Measurements from ENCODE around the gene EPHB1. TPM values are rescaled to one million over a fixed set of nuclear protein-coding genes. Genes with fewer than 3 reads are reported as not detected.

EPHB1 gene
- total RNA-seq, 4 donors from 2014 or later = 2.6 to 5.3 (median 3.1) TPM; not detected in 1

GRCh38 chr3:135249186-135249585, 454.1 kb downstream of the EPHB1 start:
- no peak overlapping the region for H3K27ac ChIP-seq
- no peaks in the 10 kb centered on the region for H3K36me3 ChIP-seq
- intact Hi-C loops (cut with DNase I; ENCODE audit: low total_unique reads) = no loop called here
- H3K9me3 ChIP-seq = no peaks in the 10 kb centered on the region
- no peaks in the 10 kb centered on the region for H3K27me3 ChIP-seq
- no peak overlapping the region for H3K4me3 ChIP-seq
- DNase-seq = no peak
- no peaks in the 10 kb centered on the region for H3K4me1 ChIP-seq
- TF ChIP-seq POLR2A (IDR thresholded peaks at IDR 0.05) (no peak), CTCF (IDR thresholded peaks at IDR 0.05) (no peak)

- no peak overlapping the region for H3K4me3 ChIP-seq
- no peak overlapping the region for H3K27ac ChIP-seq
- no peaks in the 10 kb centered on the region for H3K9me3 ChIP-seq
- no peak for DNase-seq
- no peaks in the 10 kb centered on the region for H3K27me3 ChIP-seq
- TF ChIP-seq CTCF (IDR thresholded peaks at IDR 0.05) (no peak), POLR2A (IDR thresholded peaks at IDR 0.05) (no peak)
- no peaks in the 10 kb centered on the region for H3K4me1 ChIP-seq
- intact Hi-C loops (cut with DNase I; ENCODE audit: low total_unique reads) = no loop called here
- no peaks in the 10 kb centered on the region for H3K36me3 ChIP-seq
Measured at GRCh38 chr3:135258916-135259315, 463.9 kb downstream of the EPHB1 start.

GRCh38 chr3:135260025-135260424, 465.0 kb downstream of the EPHB1 start:
- Histone ChIP-seq H3K4me3 (no peak overlapping the region), H3K27me3 (no peaks in the 10 kb centered on the region), H3K36me3 (no peaks in the 10 kb centered on the region), H3K27ac (no peak overlapping the region), H3K4me1 (no peaks in the 10 kb centered on the region), H3K9me3 (no peaks in the 10 kb centered on the region)
- intact Hi-C loops (cut with DNase I; ENCODE audit: low total_unique reads) = no loop called here
- TF ChIP-seq POLR2A (IDR thresholded peaks at IDR 0.05) (no peak), CTCF (IDR thresholded peaks at IDR 0.05) (no peak)
- no peak for DNase-seq

GRCh38 chr3:135261214-135261775, 466.2 kb downstream of the EPHB1 start:
- no peak overlapping the region for H3K4me3 ChIP-seq
- H3K9me3 ChIP-seq = no peaks in the 10 kb centered on the region
- no peak overlapping the region for H3K27ac ChIP-seq
- intact Hi-C loops (cut with DNase I; ENCODE audit: low total_unique reads) = no loop called here
- no peaks in the 10 kb centered on the region for H3K36me3 ChIP-seq
- no peaks in the 10 kb centered on the region for H3K4me1 ChIP-seq
- DNase-seq = no peak
- H3K27me3 ChIP-seq = no peaks in the 10 kb centered on the region
- TF ChIP-seq CTCF (IDR thresholded peaks at IDR 0.05) (no peak), POLR2A (IDR thresholded peaks at IDR 0.05) (no peak)

GRCh38 chr3:135261916-135262315, 466.9 kb downstream of the EPHB1 start:
- intact Hi-C loops (cut with DNase I; ENCODE audit: low total_unique reads) = no loop called here
- no peak for TF ChIP-seq POLR2A (IDR thresholded peaks at IDR 0.05)
- no peak for TF ChIP-seq CTCF (IDR thresholded peaks at IDR 0.05)

More at GRCh38 chr3:135261916-135262315, 466.9 kb downstream of the EPHB1 start:
- H3K36me3 ChIP-seq = no peaks in the 10 kb centered on the region
- no peaks in the 10 kb centered on the region for H3K4me1 ChIP-seq
- no peak overlapping the region for H3K27ac ChIP-seq
- no peak overlapping the region for H3K4me3 ChIP-seq
- H3K9me3 ChIP-seq = no peaks in the 10 kb centered on the region
- no peaks in the 10 kb centered on the region for H3K27me3 ChIP-seq
- no peak for DNase-seq

Data from uterus (tissue), 4 donors.